Measurements from ENCODE around the gene COG4. TPM values are rescaled to one million over a fixed set of nuclear protein-coding genes. Genes with fewer than 3 reads are reported as not detected.

COG4 gene
- total RNA-seq, 3 donors from 2014 or later (not counting 1 experiment from before 2014, with no cell fraction given) = 29.5 to 44.4 (median 31.6) TPM

DNA sequence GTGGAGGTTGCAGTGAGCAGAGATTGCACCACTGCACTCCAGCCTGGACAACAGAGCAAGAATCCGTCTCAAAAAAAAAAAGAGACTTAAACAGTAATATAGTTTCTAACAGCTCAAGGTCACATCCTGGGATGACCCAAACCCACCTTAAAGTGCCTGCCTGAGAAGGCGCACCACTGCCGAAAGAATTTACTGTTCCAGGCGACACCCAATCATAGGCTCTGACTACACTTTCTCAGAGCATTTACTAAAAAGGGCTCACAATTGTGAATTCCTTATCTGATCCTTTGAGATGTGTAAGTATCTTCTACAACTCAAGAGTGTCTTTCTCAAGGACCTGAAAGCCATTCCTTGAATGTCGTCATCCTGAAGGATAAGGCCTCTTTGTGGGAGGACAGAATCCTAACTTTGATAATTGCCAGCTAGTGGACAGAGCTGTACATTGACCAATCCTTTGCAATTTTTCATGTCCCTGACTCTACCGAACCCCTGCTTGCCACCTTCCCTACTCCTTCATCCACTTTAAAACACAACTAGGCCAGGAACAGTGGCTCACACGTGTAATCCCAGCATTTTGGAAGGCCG, 81.9 kb downstream of the COG4 start:
- Histone ChIP-seq H3K36me3 (ENCODE audit: control insufficient read depth, insufficient read depth, low read length) (no peaks in the 10 kb centered on the region), H3K27ac (ENCODE audit: low read length) (no peak overlapping the region), H3K4me3 (ENCODE audit: low read length) (no peak overlapping the region), H3K4me1 (ENCODE audit: control insufficient read depth, insufficient read depth, low read length) (peaks cover 25% of the 10 kb centered on the region), H3K27me3 (ENCODE audit: control insufficient read depth, insufficient read depth, low read length) (no peaks in the 10 kb centered on the region), H3K9me3 (ENCODE audit: control insufficient read depth, insufficient read depth, low read length) (no peaks in the 10 kb centered on the region)
- Mint-ChIP-seq H3K27ac (no peak overlapping the region), H3K4me1 (peaks cover 17 to 21% of the 10 kb centered on the region in 2 donors), H3K27me3 (ENCODE audit: low read depth in 2 of 2) (no peaks in the 10 kb centered on the region), H3K36me3 (no peaks in the 10 kb centered on the region), H3K4me3 (peak overlapping the region; percentile 35), H3K9me3 (no peaks in the 10 kb centered on the region)
- TF ChIP-seq, protein P1, sequence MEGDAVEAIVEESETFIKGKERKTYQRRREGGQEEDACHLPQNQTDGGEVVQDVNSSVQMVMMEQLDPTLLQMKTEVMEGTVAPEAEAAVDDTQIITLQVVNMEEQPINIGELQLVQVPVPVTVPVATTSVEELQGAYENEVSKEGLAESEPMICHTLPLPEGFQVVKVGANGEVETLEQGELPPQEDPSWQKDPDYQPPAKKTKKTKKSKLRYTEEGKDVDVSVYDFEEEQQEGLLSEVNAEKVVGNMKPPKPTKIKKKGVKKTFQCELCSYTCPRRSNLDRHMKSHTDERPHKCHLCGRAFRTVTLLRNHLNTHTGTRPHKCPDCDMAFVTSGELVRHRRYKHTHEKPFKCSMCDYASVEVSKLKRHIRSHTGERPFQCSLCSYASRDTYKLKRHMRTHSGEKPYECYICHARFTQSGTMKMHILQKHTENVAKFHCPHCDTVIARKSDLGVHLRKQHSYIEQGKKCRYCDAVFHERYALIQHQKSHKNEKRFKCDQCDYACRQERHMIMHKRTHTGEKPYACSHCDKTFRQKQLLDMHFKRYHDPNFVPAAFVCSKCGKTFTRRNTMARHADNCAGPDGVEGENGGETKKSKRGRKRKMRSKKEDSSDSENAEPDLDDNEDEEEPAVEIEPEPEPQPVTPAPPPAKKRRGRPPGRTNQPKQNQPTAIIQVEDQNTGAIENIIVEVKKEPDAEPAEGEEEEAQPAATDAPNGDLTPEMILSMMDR (IDR thresholded peaks at IDR 0.05) = no peak
- 91% methylated on average over 8 of the region's 8 CpGs for WGBS (ENCODE audit: insufficient coverage)
- ATAC-seq (no peak), DNase-seq (no peak)
- intact Hi-C loops (cut with micrococcal nuclease) = no loop called here

DNA sequence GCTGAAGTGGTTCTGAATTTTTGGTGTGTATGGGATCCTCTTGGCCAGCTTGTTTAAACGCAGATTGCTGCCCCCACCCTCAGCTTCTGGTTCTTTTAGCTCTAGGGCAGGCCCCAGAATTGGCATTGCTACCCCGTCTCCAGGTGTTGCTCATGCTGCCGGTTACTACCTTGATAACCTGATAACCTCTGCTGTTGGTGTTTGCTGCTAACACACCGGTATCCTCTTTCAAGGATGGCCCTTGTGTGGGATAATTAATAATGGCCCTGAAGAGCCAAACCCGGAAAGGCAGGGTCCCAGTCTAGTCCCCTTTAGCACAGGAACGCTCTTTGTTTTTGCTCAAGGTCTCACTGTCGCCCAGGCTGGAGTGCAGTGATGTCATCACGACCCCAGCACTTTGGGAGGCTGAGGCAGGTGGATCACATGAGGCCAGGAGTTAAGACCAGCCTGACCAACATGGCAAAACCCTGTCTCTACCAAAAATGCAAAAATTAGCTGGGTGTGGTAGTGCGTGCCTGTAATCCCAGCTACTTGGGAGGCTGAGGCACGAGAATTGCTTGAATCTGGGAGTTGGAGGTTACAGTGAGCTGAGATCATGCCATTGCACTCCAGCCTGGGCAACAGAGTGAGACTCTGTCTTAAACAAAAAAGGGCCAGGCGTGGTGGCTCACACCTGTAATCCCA, 83.2 kb downstream of the COG4 start:
- DNase-seq (no peak), ATAC-seq (no peak)
- Mint-ChIP-seq H3K9me3 (no peaks in the 10 kb centered on the region), H3K4me3 (peak overlapping the region; percentile 91), H3K27ac (peak overlapping the region; percentile 63 to 89), H3K36me3 (no peaks in the 10 kb centered on the region), H3K4me1 (peaks cover 19 to 24% of the 10 kb centered on the region in 2 donors), H3K27me3 (ENCODE audit: low read depth in 2 of 2) (no peaks in the 10 kb centered on the region)
- intact Hi-C loops (cut with micrococcal nuclease) = no loop called here
- TF ChIP-seq, protein P1 (IDR thresholded peaks at IDR 0.05) = no peak
- no peaks in the 10 kb centered on the region for H3K9me3 ChIP-seq (ENCODE audit: control insufficient read depth, insufficient read depth, low read length)
- no peak overlapping the region for H3K27ac ChIP-seq (ENCODE audit: low read length)
- no peak overlapping the region for H3K4me3 ChIP-seq (ENCODE audit: low read length)
- 88% methylated on average over 11 of the region's 11 CpGs for WGBS (ENCODE audit: insufficient coverage)
- no peaks in the 10 kb centered on the region for H3K27me3 ChIP-seq (ENCODE audit: control insufficient read depth, insufficient read depth, low read length)
- peaks cover 25% of the 10 kb centered on the region for H3K4me1 ChIP-seq (ENCODE audit: control insufficient read depth, insufficient read depth, low read length)
- H3K36me3 ChIP-seq (ENCODE audit: control insufficient read depth, insufficient read depth, low read length) = no peaks in the 10 kb centered on the region

- H3K4me1 Mint-ChIP-seq = peaks cover 19 to 24% of the 10 kb centered on the region in 2 donors
- H3K36me3 Mint-ChIP-seq = no peaks in the 10 kb centered on the region
- intact Hi-C loops (cut with micrococcal nuclease) = loop anchor here (1.0 to 5.0 kb wide), 4 partner anchors 15 to 84 kb away; partner anchors contain the start of genes COG4, FCSK and SF3B3
- peak within 1 kb of the TSS; percentile 66 for H3K4me3 ChIP-seq (ENCODE audit: low read length)
- DNase-seq (peak; percentile 85 to 95), ATAC-seq (peak; percentile 96 to 99 (median 96))
- H3K27me3 Mint-ChIP-seq (ENCODE audit: low read depth in 2 of 2) = no peaks in the 10 kb centered on the region
- peak within 1 kb of the TSS; percentile 74 to 89 for H3K27ac Mint-ChIP-seq
- no peaks in the 10 kb centered on the region for H3K36me3 ChIP-seq (ENCODE audit: control insufficient read depth, insufficient read depth, low read length)
- no peaks in the 10 kb centered on the region for H3K27me3 ChIP-seq (ENCODE audit: control insufficient read depth, insufficient read depth, low read length)
- H3K4me1 ChIP-seq (ENCODE audit: control insufficient read depth, insufficient read depth, low read length) = peaks cover 25% of the 10 kb centered on the region
- TF ChIP-seq, protein P1 (IDR thresholded peaks at IDR 0.05) = no peak
- WGBS (ENCODE audit: insufficient coverage) = 1% methylated on average over 78 of the region's 86 CpGs
- H3K4me3 Mint-ChIP-seq = peak within 1 kb of the TSS; percentile 96
- H3K9me3 Mint-ChIP-seq = no peaks in the 10 kb centered on the region
- no peaks in the 10 kb centered on the region for H3K9me3 ChIP-seq (ENCODE audit: control insufficient read depth, insufficient read depth, low read length)
- peak within 1 kb of the TSS; percentile 41 for H3K27ac ChIP-seq (ENCODE audit: low read length)
Observed at GRCh38 chr16:70438969-70439862, 84.1 kb downstream of the COG4 start, which contains the start of gene ST3GAL2. Gene ST3GAL2 (minus strand): TSS chr16:70439100. CDS start chr16:70398530, 40,570 bp downstream.
